H1 (cell line): ENCODE measurements around the gene HOXB9. TPM values are rescaled to one million over a fixed set of nuclear protein-coding genes. Genes with fewer than 3 reads are reported as not detected.
A peak's percentile ranks its signal among the peaks of the same experiment; 100 is the strongest.

Experiments
- BRCA1 ChIP-seq: IDR thresholded peaks from 2 replicates; pipeline ENCODE4 v1.6.1; 2012; ENCODE audit warnings: low read depth, low read length, improper control_type of control experiment
- CBX8 ChIP-seq: fragments of 300-800, 300-1000 bp; sonication (generic); IDR thresholded peaks from 2 replicates; pipeline ENCODE4 v1.7.1; 2016; ENCODE audit warnings: low read depth, low read length, borderline replicate concordance
- CHD1 ChIP-seq: IDR thresholded peaks from 2 replicates; pipeline ENCODE4 v1.6.1; 2012; ENCODE audit warnings: low read depth, low read length, improper control_type of control experiment
- EP300 ChIP-seq, 2 experiments: IDR thresholded peaks; 1 replicate in 1 of 2; 2 replicates in 1 of 2; pipeline ENCODE4 v1.6.1; 2011 to 2012; ENCODE audit warnings: low read depth in 2 of 2, low read length in 2 of 2, mild to moderate bottlenecking in 2 of 2, borderline replicate concordance in 1 of 2, inconsistent platforms in 1 of 2, moderate library complexity in 1 of 2
- KDM4A ChIP-seq: IDR thresholded peaks from one replicate; pipeline ENCODE4 v1.7.1; 2012; ENCODE audit warnings: low read depth, mild to moderate bottlenecking, moderate library complexity, low read length, inconsistent platforms; ENCODE audit not compliant: severe bottlenecking
- SRF ChIP-seq: IDR thresholded peaks from 2 replicates; pipeline ENCODE4 v1.6.1; 2011; ENCODE audit warnings: mild to moderate bottlenecking, low read depth, low read length, moderate library complexity
- SUZ12 ChIP-seq: fragments of 200-600 bp; sonication (generic); IDR thresholded peaks from 2 replicates; pipeline ENCODE4 v1.6.1; 2012; ENCODE audit warnings: mild to moderate bottlenecking, inconsistent platforms, low read length, moderate library complexity, mixed read lengths
- polyA plus RNA-seq, 7 experiments: library from polyadenylated mRNA; depleted of rRNA in 3 of 7; stranded (reverse) in 5 of 7; unstranded in 2 of 7; fragments of >200 nt in 5 of 7; fragments of 200-250 nt in 2 of 7; gene quantifications; 1 replicate in 5 of 7; 2 replicates in 1 of 7; 4 replicates in 1 of 7; pipeline versions ENCODE4 v1.2.1 to v1.2.3, GENCODE V29; 2011 to 2013; ENCODE audit warnings: missing spikeins in 2 of 7, mixed read lengths in 2 of 7
- total RNA-seq: library from RNA; stranded (reverse); fragmentation: NEBNext Ultra II Directional; extraction: Animal tissue kit (Norgen Biotek cat#: 25700); gene quantifications from 2 replicates; pipeline ENCODE4 v1.2.1, GENCODE V29; 2021
- TF ChIP-seq, protein P1 (sequence below): fragments of 300-600 bp; sonication (generic); IDR thresholded peaks from 2 replicates; pipeline ENCODE4 v1.7.1; 2012; ENCODE audit warnings: low read length, moderate library complexity, mild to moderate bottlenecking, inconsistent platforms; ENCODE audit not compliant: insufficient replicate concordance
- TF ChIP-seq, protein P2 (sequence below): IDR thresholded peaks from 2 replicates; pipeline ENCODE4 v1.6.1; 2012; ENCODE audit warnings: inconsistent platforms

The HOXB9 gene
- total and polyA plus RNA-seq, 2 of the 8 experiments (the other 6 are each of a cell fraction or from before 2014, with no cell fraction given): not detected

DNA sequence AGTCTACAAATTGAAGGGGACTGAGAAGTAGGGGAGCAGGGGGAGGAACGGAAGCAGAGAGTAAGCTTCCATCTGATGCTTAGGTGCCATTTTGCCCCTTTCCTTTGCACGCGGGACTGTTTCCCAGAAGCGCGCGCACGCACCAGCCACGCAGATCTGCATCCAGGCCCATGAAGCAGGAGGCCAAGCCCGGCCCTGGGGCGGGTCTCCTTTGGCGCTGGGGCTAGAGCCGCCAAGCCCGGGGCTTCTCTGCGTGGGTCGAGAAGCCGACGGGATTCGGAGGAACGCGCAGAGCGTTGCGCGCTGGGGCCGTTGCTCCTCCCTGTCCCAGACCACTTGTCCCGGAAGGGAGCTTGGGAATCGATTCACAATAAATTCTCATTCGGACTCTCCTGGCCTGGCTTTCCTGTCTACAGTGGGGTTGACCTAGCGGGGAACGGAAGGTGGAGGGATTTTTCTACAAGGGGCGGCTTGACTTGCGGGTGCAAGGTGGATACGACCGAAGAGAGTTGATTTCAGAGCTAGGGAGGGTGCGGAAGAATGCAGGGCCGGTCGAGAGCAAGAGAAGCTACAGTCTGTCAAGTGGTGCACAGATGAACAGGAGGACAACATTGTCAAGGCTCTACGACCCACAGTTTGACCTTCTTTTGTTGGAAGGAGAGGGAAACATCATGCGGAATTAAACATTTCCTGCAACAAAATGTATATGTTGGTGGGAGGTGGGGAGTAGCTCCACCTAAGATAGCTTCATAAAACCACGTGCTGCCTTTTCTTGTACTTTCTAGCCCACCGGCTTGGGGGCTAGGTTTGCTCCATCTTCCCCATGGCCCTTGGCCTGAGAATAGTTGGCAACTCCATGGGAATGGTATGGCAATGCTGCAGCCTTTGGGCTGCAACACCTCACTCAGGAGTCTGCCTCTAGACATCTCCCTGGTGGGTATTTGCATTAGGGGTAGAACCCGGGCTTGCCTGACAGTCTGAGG lies 4.5 kb downstream of the HOXB9 start (continued):
- no peak for TF ChIP-seq CHD1
- TF ChIP-seq, protein P1, sequence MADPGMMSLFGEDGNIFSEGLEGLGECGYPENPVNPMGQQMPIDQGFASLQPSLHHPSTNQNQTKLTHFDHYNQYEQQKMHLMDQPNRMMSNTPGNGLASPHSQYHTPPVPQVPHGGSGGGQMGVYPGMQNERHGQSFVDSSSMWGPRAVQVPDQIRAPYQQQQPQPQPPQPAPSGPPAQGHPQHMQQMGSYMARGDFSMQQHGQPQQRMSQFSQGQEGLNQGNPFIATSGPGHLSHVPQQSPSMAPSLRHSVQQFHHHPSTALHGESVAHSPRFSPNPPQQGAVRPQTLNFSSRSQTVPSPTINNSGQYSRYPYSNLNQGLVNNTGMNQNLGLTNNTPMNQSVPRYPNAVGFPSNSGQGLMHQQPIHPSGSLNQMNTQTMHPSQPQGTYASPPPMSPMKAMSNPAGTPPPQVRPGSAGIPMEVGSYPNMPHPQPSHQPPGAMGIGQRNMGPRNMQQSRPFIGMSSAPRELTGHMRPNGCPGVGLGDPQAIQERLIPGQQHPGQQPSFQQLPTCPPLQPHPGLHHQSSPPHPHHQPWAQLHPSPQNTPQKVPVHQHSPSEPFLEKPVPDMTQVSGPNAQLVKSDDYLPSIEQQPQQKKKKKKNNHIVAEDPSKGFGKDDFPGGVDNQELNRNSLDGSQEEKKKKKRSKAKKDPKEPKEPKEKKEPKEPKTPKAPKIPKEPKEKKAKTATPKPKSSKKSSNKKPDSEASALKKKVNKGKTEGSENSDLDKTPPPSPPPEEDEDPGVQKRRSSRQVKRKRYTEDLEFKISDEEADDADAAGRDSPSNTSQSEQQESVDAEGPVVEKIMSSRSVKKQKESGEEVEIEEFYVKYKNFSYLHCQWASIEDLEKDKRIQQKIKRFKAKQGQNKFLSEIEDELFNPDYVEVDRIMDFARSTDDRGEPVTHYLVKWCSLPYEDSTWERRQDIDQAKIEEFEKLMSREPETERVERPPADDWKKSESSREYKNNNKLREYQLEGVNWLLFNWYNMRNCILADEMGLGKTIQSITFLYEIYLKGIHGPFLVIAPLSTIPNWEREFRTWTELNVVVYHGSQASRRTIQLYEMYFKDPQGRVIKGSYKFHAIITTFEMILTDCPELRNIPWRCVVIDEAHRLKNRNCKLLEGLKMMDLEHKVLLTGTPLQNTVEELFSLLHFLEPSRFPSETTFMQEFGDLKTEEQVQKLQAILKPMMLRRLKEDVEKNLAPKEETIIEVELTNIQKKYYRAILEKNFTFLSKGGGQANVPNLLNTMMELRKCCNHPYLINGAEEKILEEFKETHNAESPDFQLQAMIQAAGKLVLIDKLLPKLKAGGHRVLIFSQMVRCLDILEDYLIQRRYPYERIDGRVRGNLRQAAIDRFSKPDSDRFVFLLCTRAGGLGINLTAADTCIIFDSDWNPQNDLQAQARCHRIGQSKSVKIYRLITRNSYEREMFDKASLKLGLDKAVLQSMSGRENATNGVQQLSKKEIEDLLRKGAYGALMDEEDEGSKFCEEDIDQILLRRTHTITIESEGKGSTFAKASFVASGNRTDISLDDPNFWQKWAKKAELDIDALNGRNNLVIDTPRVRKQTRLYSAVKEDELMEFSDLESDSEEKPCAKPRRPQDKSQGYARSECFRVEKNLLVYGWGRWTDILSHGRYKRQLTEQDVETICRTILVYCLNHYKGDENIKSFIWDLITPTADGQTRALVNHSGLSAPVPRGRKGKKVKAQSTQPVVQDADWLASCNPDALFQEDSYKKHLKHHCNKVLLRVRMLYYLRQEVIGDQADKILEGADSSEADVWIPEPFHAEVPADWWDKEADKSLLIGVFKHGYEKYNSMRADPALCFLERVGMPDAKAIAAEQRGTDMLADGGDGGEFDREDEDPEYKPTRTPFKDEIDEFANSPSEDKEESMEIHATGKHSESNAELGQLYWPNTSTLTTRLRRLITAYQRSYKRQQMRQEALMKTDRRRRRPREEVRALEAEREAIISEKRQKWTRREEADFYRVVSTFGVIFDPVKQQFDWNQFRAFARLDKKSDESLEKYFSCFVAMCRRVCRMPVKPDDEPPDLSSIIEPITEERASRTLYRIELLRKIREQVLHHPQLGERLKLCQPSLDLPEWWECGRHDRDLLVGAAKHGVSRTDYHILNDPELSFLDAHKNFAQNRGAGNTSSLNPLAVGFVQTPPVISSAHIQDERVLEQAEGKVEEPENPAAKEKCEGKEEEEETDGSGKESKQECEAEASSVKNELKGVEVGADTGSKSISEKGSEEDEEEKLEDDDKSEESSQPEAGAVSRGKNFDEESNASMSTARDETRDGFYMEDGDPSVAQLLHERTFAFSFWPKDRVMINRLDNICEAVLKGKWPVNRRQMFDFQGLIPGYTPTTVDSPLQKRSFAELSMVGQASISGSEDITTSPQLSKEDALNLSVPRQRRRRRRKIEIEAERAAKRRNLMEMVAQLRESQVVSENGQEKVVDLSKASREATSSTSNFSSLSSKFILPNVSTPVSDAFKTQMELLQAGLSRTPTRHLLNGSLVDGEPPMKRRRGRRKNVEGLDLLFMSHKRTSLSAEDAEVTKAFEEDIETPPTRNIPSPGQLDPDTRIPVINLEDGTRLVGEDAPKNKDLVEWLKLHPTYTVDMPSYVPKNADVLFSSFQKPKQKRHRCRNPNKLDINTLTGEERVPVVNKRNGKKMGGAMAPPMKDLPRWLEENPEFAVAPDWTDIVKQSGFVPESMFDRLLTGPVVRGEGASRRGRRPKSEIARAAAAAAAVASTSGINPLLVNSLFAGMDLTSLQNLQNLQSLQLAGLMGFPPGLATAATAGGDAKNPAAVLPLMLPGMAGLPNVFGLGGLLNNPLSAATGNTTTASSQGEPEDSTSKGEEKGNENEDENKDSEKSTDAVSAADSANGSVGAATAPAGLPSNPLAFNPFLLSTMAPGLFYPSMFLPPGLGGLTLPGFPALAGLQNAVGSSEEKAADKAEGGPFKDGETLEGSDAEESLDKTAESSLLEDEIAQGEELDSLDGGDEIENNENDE: no peak
- TF ChIP-seq SUZ12: peak; percentile 99
- no peak for TF ChIP-seq EP300 (IDR thresholded peaks at IDR 0.05; ENCODE audit: borderline replicate concordance in 1 of 2, low read depth in 2 of 2, low read length in 2 of 2)
- no peak for TF ChIP-seq KDM4A
- TF ChIP-seq SRF: no peak
- TF ChIP-seq BRCA1: no peak
- peak; percentile 84; the same call in 1 of the 2 replicates for TF ChIP-seq CBX8
- TF ChIP-seq, protein P2, sequence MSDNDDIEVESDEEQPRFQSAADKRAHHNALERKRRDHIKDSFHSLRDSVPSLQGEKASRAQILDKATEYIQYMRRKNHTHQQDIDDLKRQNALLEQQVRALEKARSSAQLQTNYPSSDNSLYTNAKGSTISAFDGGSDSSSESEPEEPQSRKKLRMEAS: no peak
